Endodermal cell (in vitro differentiated cells): ENCODE data around the gene TKFC. TPM values are rescaled to one million over a fixed set of nuclear protein-coding genes. Genes with fewer than 3 reads are reported as not detected.

Experiments used
- DNase-seq: peaks from one replicate; pipeline ENCODE4 v3.0.0-alpha.2; 2017
- H3K27ac ChIP-seq: 2 replicates; pipeline ENCODE4 v1.5.1; 2013; ENCODE audit warnings: mild to moderate bottlenecking, low read depth, low read length, moderate library complexity
- H3K27me3 ChIP-seq: 2 replicates; pipeline ENCODE4 v1.6.1; 2013; ENCODE audit warnings: mild to moderate bottlenecking, low read length, moderate library complexity; ENCODE audit not compliant: insufficient read depth, control insufficient read depth, poor library complexity, severe bottlenecking
- H3K36me3 ChIP-seq: 2 replicates; pipeline ENCODE4 v1.7.0; 2013; ENCODE audit warnings: mild to moderate bottlenecking, low read length, moderate library complexity; ENCODE audit not compliant: control insufficient read depth, insufficient read depth
- H3K4me1 ChIP-seq: one replicate; pipeline ENCODE4 v1.7.0; 2013; ENCODE audit warnings: low read length; ENCODE audit not compliant: control insufficient read depth, insufficient read depth
- H3K4me3 ChIP-seq: 2 replicates; pipeline ENCODE4 v1.5.1; 2013; ENCODE audit warnings: mild to moderate bottlenecking, low read length, moderate library complexity
- H3K9ac ChIP-seq: 2 replicates; pipeline ENCODE4 v1.6.1; 2013; ENCODE audit warnings: mild to moderate bottlenecking, low read length, moderate library complexity; ENCODE audit not compliant: poor library complexity, severe bottlenecking; ENCODE audit errors: extremely low read depth
- H3K9me3 ChIP-seq: 2 replicates; pipeline ENCODE4 v1.6.1; 2013; ENCODE audit warnings: mild to moderate bottlenecking, low read length, moderate library complexity; ENCODE audit not compliant: control insufficient read depth
- H3K27ac Mint-ChIP-seq: 2 replicates; pipeline ENCODE4 v1.8.0; 2020; ENCODE audit warnings: mixed read lengths
- H3K27me3 Mint-ChIP-seq: 2 replicates; pipeline ENCODE4 v1.8.0; 2021; ENCODE audit warnings: mild to moderate bottlenecking, mixed read lengths; ENCODE audit not compliant: insufficient read depth
- H3K36me3 Mint-ChIP-seq: 2 replicates; pipeline ENCODE4 v1.8.0; 2020; ENCODE audit warnings: low read depth, mixed read lengths
- H3K4me1 Mint-ChIP-seq: 2 replicates; pipeline ENCODE4 v1.8.0; 2020; ENCODE audit warnings: mixed read lengths
- H3K4me3 Mint-ChIP-seq: 2 replicates; pipeline ENCODE4 v1.8.0; 2020; ENCODE audit warnings: mild to moderate bottlenecking, moderate library complexity, mixed read lengths
- H3K9me3 Mint-ChIP-seq: 2 replicates; pipeline ENCODE4 v1.8.0; 2020; ENCODE audit warnings: mild to moderate bottlenecking, mixed read lengths
- WGBS, 2 experiments: methylation state at CpG; one replicate each; pipeline versions ENCODE4 v1.1.5 to v1.1.7; 2013; ENCODE audit warnings: missing lambda C conversion rate in 2 of 2, mixed read lengths in 1 of 2; ENCODE audit not compliant: insufficient coverage in 1 of 2, insufficient read length in 1 of 2; 5-methylcytosine and 5-hydroxymethylcytosine counted together
- total RNA-seq, 2 donors: library from RNA; stranded (reverse); fragmentation: NEBNext Ultra II Directional in 1 of 2; extraction: Animal tissue kit (Norgen Biotek cat#: 25700) in 1 of 2; gene quantifications; 2 replicates in 1 of 2; 3 replicates in 1 of 2; pipeline ENCODE4 v1.2.1, GENCODE V29; 2021
- TF ChIP-seq, protein P1 (sequence below): fragments of 200-600 bp; sonication (generic); conservative IDR thresholded peaks from 2 replicates; pipeline ENCODE4 v1.5.0; 2021; ENCODE audit warnings: antibody characterized with exemption, mild to moderate bottlenecking

Gene TKFC
- total RNA-seq, 2 donors from 2014 or later, result 93.7 to 116 TPM

DNA sequence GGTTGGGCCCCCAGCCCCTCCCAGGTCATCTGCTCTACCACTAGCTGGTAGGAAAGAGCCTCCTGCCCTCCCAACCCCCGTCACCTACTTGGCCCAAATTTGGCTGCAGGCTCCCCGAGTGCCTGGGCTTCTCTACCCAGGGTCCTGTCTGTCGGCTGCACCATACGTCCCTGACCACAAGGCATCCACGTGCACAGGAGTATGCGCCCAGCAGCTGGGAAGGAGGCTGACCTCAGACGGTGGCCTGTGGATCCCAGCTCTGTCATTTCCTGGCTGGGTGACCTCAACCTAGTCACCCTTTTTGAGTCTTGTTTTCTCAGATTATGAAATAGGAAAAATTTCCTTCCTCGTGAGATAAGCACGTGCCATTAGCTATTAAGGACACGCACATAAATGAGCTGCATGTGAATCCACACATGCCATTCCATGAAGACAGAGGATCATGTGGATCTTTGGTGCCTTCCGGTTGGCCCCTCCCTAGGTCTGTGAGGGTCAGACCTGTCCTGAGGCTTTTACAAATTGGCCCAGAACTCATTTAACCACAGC lies 15.0 kb downstream of the TKFC start:
- Mint-ChIP-seq H3K27me3 (no peaks in the 10 kb centered on the region), H3K27ac (no peak overlapping the region), H3K4me3 (no peak overlapping the region), H3K36me3 (peaks cover 31% of the 10 kb centered on the region), H3K9me3 (no peaks in the 10 kb centered on the region), H3K4me1 (no peaks in the 10 kb centered on the region)
- Histone ChIP-seq H3K27ac (no peak overlapping the region), H3K27me3 (no peaks in the 10 kb centered on the region), H3K9me3 (no peaks in the 10 kb centered on the region), H3K4me1 (no peaks in the 10 kb centered on the region), H3K9ac (no peak overlapping the region), H3K4me3 (no peak overlapping the region), H3K36me3 (no peaks in the 10 kb centered on the region)
- TF ChIP-seq, protein P1, sequence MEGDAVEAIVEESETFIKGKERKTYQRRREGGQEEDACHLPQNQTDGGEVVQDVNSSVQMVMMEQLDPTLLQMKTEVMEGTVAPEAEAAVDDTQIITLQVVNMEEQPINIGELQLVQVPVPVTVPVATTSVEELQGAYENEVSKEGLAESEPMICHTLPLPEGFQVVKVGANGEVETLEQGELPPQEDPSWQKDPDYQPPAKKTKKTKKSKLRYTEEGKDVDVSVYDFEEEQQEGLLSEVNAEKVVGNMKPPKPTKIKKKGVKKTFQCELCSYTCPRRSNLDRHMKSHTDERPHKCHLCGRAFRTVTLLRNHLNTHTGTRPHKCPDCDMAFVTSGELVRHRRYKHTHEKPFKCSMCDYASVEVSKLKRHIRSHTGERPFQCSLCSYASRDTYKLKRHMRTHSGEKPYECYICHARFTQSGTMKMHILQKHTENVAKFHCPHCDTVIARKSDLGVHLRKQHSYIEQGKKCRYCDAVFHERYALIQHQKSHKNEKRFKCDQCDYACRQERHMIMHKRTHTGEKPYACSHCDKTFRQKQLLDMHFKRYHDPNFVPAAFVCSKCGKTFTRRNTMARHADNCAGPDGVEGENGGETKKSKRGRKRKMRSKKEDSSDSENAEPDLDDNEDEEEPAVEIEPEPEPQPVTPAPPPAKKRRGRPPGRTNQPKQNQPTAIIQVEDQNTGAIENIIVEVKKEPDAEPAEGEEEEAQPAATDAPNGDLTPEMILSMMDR, result no peak
- WGBS, 2 experiments, result 90 to 100% methylated on average over 6 to 11 of the region's 11 CpGs
- DNase-seq, result no peak

DNA sequence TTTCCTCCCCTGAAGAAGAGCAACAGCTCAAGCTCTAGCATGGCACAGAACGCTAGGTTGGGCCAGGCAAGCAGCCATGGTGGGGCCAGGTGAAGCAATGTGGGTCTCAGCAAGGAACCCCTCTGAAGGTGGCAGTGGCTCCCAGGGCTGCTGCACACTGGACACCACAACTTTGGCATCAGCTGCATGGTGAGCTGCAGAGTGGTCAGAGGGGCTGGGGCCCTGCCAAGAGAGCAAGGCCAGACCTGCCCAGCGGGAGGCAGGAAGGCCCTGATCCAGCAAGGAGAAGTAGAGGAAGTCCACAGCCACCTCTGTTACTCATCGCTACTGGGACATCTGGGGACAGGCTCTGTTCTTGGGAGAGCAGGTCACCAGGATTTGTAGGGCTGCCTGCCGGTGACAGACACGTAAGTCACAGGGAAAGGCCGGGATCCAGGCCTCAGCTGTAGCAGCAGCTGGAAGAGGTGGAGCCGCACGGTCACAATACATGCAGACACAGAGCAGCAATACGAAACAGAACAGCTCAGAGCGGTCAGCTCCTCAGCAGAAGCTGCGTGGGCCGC lies 16.2 kb downstream of the TKFC start:
- TF ChIP-seq, protein P1, result no peak
- no peak overlapping the region for H3K27ac Mint-ChIP-seq
- peaks cover 30% of the 10 kb centered on the region for H3K36me3 Mint-ChIP-seq
- Histone ChIP-seq H3K4me3 (no peak overlapping the region), H3K36me3 (no peaks in the 10 kb centered on the region), H3K27me3 (no peaks in the 10 kb centered on the region), H3K9me3 (no peaks in the 10 kb centered on the region), H3K27ac (no peak overlapping the region), H3K4me1 (no peaks in the 10 kb centered on the region), H3K9ac (no peak overlapping the region)
- no peaks in the 10 kb centered on the region for H3K27me3 Mint-ChIP-seq
- 88 to 93% methylated on average over 6 to 12 of the region's 12 CpGs for WGBS, 2 experiments
- H3K4me1 Mint-ChIP-seq, result no peaks in the 10 kb centered on the region
- H3K4me3 Mint-ChIP-seq, result no peak overlapping the region
- H3K9me3 Mint-ChIP-seq, result no peaks in the 10 kb centered on the region
- DNase-seq, result no peak

DNA sequence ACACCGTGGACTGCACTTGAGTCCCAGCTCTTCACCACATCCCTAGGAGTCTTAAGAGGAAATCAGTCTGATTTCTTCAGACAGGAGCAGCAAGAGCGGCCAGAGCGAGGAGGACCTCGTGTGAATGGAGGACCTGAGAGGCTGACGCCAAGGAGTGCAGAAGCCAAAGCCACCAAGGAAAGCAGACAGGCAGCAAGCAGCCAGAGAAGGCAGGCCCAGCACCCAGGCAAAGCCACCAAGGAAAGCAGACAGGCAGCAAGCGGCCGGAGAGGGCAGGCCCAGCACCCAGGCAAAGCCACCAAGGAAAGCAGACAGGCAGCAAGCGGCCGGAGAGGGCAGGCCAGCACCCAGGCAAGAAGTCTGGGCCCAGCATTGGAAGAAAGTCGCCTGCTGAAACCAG lies 16.9 kb downstream of the TKFC start:
- Mint-ChIP-seq H3K27me3 (no peaks in the 10 kb centered on the region), H3K4me1 (no peaks in the 10 kb centered on the region), H3K36me3 (peaks cover 25% of the 10 kb centered on the region), H3K27ac (no peak overlapping the region), H3K9me3 (no peaks in the 10 kb centered on the region), H3K4me3 (no peak overlapping the region)
- Histone ChIP-seq H3K36me3 (no peaks in the 10 kb centered on the region), H3K27ac (no peak overlapping the region), H3K9ac (no peak overlapping the region), H3K9me3 (no peaks in the 10 kb centered on the region), H3K4me3 (no peak overlapping the region), H3K27me3 (no peaks in the 10 kb centered on the region), H3K4me1 (no peaks in the 10 kb centered on the region)
- WGBS, 2 experiments, result 93 to 95% methylated on average over 9 to 10 of the region's 10 CpGs
- no peak for DNase-seq
- TF ChIP-seq, protein P1, result no peak
